Measurements from ENCODE around the gene PDCD4.

The PDCD4 gene

DNA sequence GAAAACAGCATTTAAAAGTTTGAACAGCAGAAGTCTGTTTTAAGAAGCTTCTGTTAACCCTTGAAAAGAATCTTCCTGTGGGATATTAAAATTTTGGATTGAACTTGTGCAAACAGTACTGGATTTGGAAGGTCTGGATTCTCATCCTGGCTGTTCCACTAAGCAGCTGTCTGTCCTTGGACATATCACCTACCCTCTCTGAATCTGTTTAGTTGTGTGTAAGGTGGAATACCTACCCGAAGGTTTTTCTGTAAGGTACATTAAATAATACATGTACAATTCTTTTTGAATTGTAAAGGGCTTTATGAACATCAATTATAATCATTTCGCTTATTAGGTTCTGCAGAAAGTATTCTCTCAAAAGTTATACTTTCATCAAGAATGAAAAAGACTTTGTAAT, 2.2 kb downstream of the PDCD4 start:
- Histone ChIP-seq H3K27ac (peak overlapping the region in 1 of 2 donors; percentile 100), H3K9me3 (no peaks in the 10 kb centered on the region), H3K36me3 (peaks cover 0 to 12% (median 6%) of the 10 kb centered on the region in 3 donors), H3K27me3 (no peaks in the 10 kb centered on the region), H3K4me1 (peaks cover 0 to 32% (median 7%) of the 10 kb centered on the region in 4 donors), H3K4me3 (peak overlapping the region; percentile 98 to 99)
- TF ChIP-seq, protein P1, sequence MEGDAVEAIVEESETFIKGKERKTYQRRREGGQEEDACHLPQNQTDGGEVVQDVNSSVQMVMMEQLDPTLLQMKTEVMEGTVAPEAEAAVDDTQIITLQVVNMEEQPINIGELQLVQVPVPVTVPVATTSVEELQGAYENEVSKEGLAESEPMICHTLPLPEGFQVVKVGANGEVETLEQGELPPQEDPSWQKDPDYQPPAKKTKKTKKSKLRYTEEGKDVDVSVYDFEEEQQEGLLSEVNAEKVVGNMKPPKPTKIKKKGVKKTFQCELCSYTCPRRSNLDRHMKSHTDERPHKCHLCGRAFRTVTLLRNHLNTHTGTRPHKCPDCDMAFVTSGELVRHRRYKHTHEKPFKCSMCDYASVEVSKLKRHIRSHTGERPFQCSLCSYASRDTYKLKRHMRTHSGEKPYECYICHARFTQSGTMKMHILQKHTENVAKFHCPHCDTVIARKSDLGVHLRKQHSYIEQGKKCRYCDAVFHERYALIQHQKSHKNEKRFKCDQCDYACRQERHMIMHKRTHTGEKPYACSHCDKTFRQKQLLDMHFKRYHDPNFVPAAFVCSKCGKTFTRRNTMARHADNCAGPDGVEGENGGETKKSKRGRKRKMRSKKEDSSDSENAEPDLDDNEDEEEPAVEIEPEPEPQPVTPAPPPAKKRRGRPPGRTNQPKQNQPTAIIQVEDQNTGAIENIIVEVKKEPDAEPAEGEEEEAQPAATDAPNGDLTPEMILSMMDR (IDR thresholded peaks at IDR 0.05) = no peak
- DNase-seq = no peak
- intact Hi-C loops (cut with DNase I; ENCODE audit: low total_unique reads) = loop anchor here (5.0 kb wide), 2 partner anchors 43 to 52 kb away; partner anchors contain the start of genes BBIP1 and SHOC2

DNA sequence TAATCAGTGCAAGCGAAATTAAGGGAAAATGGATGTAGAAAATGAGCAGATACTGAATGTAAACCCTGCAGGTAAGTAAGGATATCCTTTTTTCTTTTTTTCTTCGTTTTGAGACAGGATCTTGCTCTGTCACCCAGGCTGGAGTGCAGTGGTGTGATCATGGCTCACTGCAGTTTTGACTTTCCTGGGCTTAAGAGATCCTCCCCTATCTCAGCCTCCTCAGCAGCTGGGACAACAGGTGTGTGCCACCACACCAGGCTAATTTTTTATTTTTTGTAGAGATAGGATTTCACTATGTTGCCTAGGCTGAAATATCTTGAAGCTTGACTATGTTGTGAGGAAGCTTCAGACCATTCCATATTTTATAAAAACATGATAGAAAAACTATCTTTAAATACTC, 4.3 kb downstream of the PDCD4 start:
- intact Hi-C loops (cut with DNase I; ENCODE audit: low total_unique reads) = no loop called here
- Histone ChIP-seq H3K4me3 (no peak overlapping the region), H3K36me3 (peaks cover 0 to 12% (median 6%) of the 10 kb centered on the region in 3 donors)

DNA sequence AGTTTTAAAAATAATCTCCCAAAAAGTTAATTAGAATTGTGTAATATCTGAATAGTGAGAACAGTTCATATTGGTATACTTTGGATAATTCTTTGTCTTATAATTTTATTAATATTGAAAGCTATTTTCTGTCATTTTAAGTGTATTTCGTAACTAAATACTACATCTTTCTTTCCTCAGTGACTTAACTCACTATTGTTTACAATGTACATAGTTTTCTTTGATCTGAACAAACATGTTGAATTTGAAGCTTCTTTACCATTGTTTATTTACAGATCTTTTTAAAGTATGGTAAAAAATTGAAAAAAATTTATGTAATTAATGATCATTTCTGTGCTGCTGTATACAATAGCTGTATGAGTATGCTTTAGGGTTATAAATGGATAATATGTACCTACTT, 5.1 kb downstream of the PDCD4 start:
- intact Hi-C loops (cut with DNase I; ENCODE audit: low total_unique reads) = no loop called here

More for the DNA sequence above, 4.3 kb downstream of the PDCD4 start:
- no peak for DNase-seq
- H3K4me1 ChIP-seq = peaks cover 0 to 24% (median 6%) of the 10 kb centered on the region in 4 donors
- H3K9me3 ChIP-seq = no peaks in the 10 kb centered on the region
- TF ChIP-seq, protein P1 (IDR thresholded peaks at IDR 0.05) = no peak
- H3K27ac ChIP-seq = no peak overlapping the region
- no peaks in the 10 kb centered on the region for H3K27me3 ChIP-seq

DNA sequence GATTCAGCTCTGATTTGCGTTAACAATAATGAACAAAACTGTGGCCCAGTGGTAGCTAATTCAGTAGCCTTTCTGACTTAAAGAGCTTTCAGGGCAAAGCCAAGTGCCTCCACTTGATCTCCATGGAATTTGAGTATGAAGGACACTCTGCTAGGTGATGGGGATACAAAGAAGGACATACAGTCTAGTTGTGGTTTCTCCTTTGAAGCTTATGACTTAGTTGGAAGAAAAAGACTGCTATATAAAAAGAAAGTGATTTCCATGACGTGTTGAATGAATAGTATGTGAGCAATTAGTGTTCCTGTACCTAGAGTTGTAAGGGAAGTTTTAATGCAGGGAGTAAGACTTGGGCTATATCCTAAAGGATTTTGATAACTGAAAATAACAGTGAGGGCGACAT, 8.3 kb downstream of the PDCD4 start:
- H3K27me3 ChIP-seq = no peaks in the 10 kb centered on the region
- TF ChIP-seq, protein P1 (IDR thresholded peaks at IDR 0.05) = no peak
- intact Hi-C loops (cut with DNase I; ENCODE audit: low total_unique reads) = no loop called here
- H3K9me3 ChIP-seq = no peaks in the 10 kb centered on the region
- H3K4me1 ChIP-seq = peaks cover 0 to 16% (median 2%) of the 10 kb centered on the region in 4 donors
- no peak overlapping the region for H3K4me3 ChIP-seq
- peaks cover 12 to 37% (median 16%) of the 10 kb centered on the region in 3 donors for H3K36me3 ChIP-seq
- DNase-seq = no peak
- H3K27ac ChIP-seq = no peak overlapping the region

More for the DNA sequence above, 5.1 kb downstream of the PDCD4 start:
- no peak for DNase-seq
- Histone ChIP-seq H3K9me3 (no peaks in the 10 kb centered on the region), H3K36me3 (peaks cover 0 to 16% (median 6%) of the 10 kb centered on the region in 3 donors), H3K27ac (no peak overlapping the region), H3K4me3 (no peak overlapping the region), H3K4me1 (peaks cover 0 to 21% (median 8%) of the 10 kb centered on the region in 4 donors), H3K27me3 (no peaks in the 10 kb centered on the region)
- TF ChIP-seq, protein P1 (IDR thresholded peaks at IDR 0.05) = no peak

DNA sequence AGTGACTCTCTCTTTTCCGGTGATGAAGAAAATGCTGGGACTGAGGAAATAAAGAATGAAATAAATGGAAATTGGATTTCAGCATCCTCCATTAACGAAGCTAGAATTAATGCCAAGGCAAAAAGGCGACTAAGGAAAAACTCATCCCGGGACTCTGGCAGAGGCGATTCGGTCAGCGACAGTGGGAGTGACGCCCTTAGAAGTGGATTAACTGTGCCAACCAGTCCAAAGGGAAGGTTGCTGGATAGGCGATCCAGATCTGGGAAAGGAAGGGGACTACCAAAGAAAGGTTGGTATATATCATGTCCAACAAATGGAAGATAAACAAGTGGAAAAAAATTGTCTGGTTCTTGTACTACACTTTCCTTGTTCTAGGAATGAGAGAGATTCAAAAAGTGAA, 9.5 kb downstream of the PDCD4 start:
- Histone ChIP-seq H3K27ac (no peak overlapping the region), H3K4me3 (no peak overlapping the region), H3K27me3 (no peaks in the 10 kb centered on the region), H3K9me3 (no peaks in the 10 kb centered on the region), H3K4me1 (peaks cover 0 to 21% (median 2%) of the 10 kb centered on the region in 4 donors), H3K36me3 (peaks cover 20 to 36% (median 23%) of the 10 kb centered on the region in 3 donors)
- TF ChIP-seq, protein P1 (IDR thresholded peaks at IDR 0.05) = no peak
- intact Hi-C loops (cut with DNase I; ENCODE audit: low total_unique reads) = no loop called here
- DNase-seq = no peak

DNA sequence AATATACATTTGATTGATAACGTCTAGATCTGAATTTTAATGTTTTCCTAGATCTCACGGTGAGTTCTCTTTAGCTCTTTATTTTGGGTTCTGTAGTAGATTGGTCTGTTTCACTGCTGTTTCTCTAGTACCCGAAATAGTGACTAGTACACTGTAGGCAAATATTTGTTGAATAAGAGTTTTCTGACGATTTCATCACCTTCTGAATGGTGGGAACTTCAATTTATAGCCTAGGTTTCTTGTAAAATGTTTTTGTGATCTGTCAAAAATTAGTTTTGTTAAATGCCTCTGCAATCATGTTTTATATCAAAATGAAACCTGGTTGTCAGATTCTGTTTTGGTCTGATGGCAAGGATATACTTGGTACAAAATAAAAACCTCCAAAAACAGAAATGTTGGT, 10.2 kb downstream of the PDCD4 start:
- Histone ChIP-seq H3K9me3 (no peaks in the 10 kb centered on the region), H3K36me3 (peaks cover 20 to 41% (median 28%) of the 10 kb centered on the region in 3 donors), H3K27me3 (no peaks in the 10 kb centered on the region), H3K4me3 (no peak overlapping the region), H3K4me1 (peaks cover 0 to 22% (median 2%) of the 10 kb centered on the region in 4 donors), H3K27ac (no peak overlapping the region)
- TF ChIP-seq, protein P1 (IDR thresholded peaks at IDR 0.05) = no peak
- intact Hi-C loops (cut with DNase I; ENCODE audit: low total_unique reads) = no loop called here
- DNase-seq = no peak
